Measurements from ENCODE around the gene TNNI3.

- TF ChIP-seq SPI1 (IDR thresholded peaks at IDR 0.05; ENCODE audit: low read depth, low read length) (no peak), POLR2A (IDR thresholded peaks at IDR 0.05; ENCODE audit: low read depth, low read length) (no peak), TAF1 (IDR thresholded peaks at IDR 0.05; ENCODE audit: low read depth, low read length) (no peak), POLR2AphosphoS5 (IDR thresholded peaks at IDR 0.05; ENCODE audit: low read depth, low read length) (no peak), POU2F2 (IDR thresholded peaks at IDR 0.05; ENCODE audit: low read depth, low read length) (no peak)
These were observed at the start of gene TNNI3 for GRCh38 chr19:55157064-55157908.

Measured in GM12891 (cell line).